Neural progenitor cell (in vitro differentiated cells): ENCODE measurements around the gene ALDH1B1.

Experiments
- CTCF ChIP-seq: fragments of 200-600 bp; sonication (generic); IDR thresholded peaks from 2 replicates; pipeline ENCODE4 v1.5.1; 2017; ENCODE audit warnings: antibody characterized with exemption, mild to moderate bottlenecking
- EZH2 ChIP-seq: fragments of 200-600 bp; sonication (generic); IDR thresholded peaks from 2 replicates; pipeline ENCODE4 v1.6.1; 2017; ENCODE audit warnings: antibody characterized with exemption, mild to moderate bottlenecking, moderate library complexity
- EZH2phosphoT487 ChIP-seq: fragments of 200-600 bp; sonication (generic); IDR thresholded peaks from 2 replicates; pipeline ENCODE4 v1.6.1; 2017; ENCODE audit warnings: antibody characterized with exemption

- no peak for TF ChIP-seq EZH2
- TF ChIP-seq CTCF, result no peak
- no peak for TF ChIP-seq EZH2phosphoT487
Measured at GRCh38 chr9:38440516-38440915, 48.0 kb downstream of the ALDH1B1 start.
